Superior temporal gyrus (tissue), 1 donor: ENCODE data around the gene DEPDC7.
A peak's percentile ranks its signal among the peaks of the same experiment; 100 is the strongest.
"Not testable (repeated sequence)": the region's sequence is repeated elsewhere in the genome, so short reads cannot be mapped to it uniquely, and the experiment has no call there.

Experiments used
- DNase-seq: peaks from one replicate; pipeline ENCODE4 v3.0.0-alpha.2; 2016; ENCODE audit errors: extremely low spot score

The DEPDC7 gene

DNA sequence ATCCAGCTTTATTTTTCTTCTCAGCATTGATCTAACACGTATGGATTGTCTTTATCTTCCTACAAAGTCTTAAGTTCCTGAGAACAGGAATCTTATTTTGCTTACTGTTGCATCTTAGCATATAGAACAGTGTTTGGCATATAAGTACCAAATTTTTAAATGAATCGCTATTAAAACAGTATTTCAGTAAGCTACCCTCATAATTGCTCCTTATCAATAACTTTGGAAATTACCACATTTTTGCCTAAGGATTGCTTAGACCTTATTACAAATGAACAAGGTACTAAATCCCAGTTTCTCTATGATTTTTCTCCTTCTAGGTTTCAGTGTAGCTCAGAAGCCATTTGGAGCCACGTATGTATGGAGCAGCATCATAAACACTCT, 9.7 kb downstream of the DEPDC7 start:
- no peak for DNase-seq

DNA sequence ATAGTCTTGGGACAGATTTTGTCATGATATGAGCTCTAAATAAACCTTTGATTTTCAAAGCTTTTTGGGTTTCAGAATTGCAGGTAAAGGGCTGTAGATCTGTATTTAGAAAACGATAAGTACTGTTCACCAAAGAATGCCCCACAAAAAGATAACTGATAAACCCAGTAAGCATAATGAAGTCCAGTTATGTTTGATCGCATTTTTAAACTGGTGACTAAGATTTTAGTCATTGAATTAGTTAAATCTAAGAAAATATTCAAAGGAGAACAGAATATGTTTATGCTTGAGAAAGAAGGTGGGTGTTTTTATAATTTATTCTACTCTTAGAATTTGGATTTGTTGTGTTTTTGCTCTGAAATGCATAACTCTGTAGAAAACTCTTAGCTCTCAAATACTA, 11.6 kb downstream of the DEPDC7 start:
- DNase-seq: no peak

DNA sequence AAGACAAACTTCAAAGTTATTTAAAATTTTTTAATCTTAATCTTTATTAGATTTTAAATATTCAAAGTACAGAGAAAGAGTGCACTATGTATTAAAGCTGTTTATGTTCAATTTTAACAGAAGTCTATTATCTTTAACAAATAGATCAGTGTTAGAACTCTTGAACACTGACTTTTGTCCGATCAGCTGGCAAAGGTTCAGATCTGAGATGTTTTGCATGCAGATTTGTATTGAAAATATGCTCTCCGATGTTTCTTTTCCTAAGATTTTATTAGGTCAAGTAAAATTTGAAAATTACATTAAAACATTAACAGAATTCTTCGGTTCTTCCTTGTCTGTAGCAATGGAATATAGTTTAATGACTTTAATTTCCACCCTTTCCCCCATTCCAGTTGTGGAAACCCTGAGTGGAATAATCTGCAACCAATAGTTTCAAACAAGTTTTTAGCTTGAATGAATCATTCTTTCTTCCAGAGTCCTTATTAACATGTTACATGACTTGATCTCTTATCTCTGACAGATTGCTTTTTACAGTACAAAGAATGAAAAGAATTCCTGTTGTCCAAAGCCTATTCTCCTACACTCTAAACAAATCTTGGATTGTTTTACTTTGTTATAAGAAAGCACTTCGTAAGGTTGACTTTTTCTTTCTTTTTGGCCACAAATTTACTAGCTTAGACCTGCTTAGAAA, 12.3 kb downstream of the DEPDC7 start:
- peak; percentile 75 for DNase-seq

DNA sequence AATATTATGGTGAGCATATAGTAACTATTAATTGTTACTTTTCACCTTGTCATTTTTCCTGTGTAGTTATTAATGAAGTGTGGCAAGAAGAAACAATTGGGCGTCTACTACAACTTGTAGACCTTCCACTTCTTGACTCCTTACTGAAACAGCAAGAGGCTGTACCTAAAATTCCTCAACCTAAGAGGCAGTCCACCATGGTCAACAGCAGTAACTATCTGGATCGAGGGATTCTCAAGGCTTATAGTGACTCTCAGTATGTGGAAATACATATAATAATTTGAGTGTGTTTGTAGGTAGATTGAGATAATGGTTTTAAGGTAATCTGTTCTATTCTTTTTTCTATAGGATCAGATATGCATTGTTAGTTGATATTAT, 12.8 kb downstream of the DEPDC7 start:
- no peak for DNase-seq

DNA sequence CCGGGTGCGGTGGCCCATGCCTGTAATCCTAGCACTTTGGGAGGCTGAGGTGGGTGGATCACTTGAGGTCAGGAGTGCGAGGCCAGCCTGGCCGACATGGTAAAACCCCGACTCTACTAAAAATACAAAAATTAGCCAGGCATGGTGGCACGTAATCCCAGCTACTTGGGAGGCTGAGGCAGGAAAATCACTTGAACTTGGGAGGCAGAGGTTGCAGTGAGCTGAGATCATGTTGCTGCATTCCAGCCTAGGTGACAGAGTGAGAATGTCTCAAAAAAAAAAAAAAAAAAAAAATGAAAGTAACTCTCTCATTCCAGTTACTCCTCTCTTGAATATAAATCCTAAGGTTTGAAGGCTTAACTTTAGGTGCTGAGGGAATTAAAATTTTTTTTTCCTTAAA, 13.5 kb downstream of the DEPDC7 start:
- DNase-seq: not testable (repeated sequence)

DNA sequence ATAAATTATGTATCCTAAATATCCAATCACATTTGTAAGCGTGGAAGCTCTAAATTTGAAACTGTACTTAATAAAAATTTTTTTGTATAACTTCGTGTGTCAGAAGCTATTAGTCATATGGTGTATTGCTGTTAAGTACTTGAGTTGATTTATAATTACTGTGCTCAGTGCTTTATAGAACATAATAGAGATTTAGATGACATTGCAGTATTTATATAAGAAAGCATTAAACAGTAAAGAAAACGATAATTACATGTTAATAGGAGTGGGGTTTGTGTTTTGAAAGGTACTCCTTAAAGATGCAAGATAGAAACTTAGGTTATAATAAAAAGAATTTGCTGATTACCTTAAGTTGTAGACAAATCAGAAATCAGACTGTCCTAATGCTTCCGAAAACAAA, 17.8 kb downstream of the DEPDC7 start:
- no peak for DNase-seq

DNA sequence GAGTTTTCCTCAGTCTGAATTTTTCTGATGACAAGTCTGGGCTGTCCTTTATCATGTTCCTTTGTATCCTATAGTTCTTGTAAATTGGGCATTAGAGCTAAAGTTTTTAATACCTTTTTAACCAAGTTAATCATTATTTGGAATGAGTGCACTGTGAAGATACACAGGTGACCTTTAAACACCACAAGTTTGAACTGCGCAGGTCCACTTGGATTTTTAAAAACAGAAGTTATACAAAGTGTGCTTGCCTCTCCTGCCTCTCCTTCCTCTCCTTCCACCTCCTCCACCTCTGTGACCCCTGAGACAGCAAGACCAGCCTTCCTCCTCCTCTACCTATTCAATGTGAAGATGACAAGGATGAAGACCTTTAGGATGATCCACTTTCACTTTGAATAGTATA, 19.3 kb downstream of the DEPDC7 start:
- DNase-seq: no peak

DNA sequence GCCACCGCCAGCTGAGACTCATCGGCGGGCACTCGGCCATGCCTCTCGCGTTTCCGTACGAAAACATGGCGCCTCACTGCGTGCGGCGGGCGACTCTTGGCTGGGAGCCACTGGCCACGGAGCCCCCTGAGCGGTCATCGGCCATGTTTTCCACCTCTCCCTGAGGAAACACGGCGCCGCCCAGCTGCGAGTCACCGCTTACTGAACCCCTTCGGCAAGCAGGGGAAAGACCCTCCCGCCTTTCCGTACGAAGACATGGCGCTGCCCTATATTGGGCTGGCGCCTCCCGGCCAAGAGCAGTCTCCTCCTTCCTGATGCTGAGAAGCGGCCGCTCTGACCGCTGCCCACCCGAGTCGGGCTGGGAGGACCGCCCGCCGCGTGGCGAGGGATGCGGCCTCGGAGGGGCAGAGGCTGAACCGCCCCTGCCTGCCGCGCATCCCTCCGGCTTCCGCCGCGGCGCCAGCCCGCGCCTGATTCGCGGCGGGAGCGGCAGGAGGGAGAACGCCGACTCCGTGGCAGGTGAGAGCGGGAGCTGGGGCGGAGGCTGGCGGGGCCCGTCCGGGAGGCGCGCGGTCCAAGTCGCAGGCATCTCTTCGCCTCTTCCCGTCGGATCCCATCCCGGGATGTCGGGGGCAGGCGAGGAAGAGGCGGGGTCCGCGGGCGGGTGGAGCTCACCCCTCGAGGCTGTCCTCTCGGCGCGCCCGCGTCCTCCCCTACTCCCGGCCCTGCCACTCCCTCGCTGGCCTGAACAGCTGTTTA, 23.8 kb downstream of the DEPDC7 start, which contains the start of gene TCP11L1:
Gene TCP11L1, plus strand, starts transcription at position 299 of the 759 bp plus-strand sequence. CDS start 4,202 bp downstream, outside the sequence.
- peak; percentile 97 for DNase-seq

DNA sequence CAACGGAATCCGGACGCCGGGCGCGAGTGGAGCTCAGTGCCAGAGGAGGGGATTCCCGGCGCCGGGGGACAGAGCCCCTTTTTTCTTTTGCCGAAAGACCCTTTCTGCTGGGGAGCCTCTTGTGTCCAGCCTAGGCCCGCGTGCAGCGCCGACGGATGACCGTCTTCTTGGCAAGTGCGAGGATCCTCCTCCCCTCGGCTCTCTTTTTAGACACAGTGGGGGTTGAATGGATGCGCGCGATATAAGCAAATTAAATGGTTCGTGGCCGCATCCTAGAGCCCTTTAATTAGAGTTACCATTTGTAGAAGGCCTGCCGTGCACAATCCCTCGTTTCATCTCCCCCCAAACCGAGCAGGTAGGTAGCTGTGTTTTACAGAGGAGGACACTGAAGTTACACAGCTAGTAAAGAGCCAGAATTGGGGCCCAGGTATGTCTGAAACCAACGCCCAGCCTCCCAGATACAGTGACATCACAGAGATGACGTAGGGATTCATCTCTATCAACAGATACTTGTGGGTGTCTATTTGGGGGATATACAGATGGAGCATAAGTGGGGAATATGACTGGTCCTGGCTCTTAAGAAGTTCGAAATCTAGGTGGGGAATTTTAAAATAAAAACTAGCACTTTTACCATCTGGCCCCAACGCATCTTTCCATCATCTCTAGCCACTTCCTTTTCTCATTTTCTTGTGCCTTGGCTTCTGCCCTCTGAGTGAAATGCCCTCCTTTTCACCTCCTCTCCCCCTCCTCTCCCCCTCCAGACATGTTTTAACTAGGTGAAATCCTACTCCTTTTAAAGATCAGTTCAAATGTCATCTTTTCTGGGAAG, 24.6 kb downstream of the DEPDC7 start:
- peak; percentile 71 for DNase-seq

DNA sequence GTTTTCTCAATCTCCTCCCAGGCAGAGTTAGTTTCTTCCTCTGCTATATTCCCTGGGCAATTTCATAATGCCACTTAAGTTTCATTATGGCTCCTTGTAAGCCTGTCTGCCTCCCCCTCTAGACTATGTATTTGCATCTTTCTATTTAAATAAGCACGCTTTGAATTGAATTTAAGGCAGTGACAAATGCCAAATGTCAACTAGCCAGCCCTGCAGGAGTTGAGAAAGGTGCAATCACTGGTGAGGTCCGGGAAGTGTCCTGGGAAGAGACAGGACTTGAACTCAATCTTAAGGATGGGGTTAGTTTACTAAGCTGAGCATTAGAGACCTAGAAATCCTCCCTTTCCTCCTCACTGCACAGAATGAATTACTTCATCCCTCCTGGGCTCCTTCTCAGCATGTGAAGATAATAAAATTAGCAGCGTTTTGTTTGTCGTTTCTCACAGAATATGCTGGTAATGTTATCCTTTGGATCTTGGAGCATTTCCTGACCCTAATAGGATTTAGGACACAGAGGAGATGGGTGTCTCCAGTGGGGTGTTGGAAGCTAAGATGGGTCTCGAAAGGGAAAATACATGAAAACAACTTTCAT, 25.3 kb downstream of the DEPDC7 start:
- DNase-seq: no peak

DNA sequence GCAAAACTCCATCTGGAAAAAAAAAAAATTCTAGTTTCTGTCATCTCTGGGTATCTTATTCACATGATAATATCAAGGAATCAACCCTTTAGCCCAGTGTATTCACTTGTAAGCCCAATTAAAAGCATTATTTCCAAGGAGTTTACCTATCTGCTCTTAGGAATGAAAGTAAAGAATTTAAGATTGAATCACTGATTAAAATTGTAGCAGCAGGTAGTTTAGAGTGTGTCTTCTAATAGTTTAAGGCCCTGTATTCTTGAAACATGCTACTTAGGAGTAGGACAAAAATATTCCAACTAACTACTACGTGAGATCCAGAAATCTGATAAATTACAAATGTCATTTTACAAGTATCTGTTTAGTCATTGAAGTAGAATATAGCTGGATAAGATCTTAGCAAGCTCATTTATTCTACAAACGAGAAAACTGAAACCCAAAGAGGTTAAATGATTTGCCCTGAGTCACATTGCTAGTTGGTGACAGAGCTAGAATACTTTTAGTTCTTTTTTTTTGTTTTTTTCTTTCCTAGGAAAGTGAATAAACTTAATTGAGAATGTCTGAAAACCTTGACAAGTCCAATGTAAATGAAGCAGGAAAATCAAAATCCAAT, 27.6 kb downstream of the DEPDC7 start:
- DNase-seq: no peak

DNA sequence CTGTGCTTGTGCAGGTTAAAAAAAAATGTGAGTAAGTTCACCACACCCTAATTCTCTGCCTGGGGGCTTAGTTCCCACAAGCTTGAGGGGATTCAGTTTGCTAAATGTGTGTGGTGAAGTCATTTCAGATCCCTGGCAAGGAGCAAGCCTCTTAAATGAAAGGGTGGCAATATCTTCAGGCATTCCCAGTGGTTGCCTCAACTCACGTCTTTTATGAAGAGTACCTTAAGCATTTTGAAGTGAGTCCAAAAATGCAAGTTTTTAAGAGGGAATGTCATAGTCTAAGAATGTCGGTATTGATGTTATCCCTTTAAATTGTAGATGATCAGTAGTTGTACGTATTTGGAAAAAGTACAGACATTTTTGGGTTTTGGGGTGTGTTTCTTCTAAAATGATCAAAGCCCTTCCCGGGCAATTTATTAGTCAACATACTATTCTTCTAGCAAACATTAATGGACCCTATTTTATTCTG, 28.6 kb downstream of the DEPDC7 start:
- DNase-seq: no peak

DNA sequence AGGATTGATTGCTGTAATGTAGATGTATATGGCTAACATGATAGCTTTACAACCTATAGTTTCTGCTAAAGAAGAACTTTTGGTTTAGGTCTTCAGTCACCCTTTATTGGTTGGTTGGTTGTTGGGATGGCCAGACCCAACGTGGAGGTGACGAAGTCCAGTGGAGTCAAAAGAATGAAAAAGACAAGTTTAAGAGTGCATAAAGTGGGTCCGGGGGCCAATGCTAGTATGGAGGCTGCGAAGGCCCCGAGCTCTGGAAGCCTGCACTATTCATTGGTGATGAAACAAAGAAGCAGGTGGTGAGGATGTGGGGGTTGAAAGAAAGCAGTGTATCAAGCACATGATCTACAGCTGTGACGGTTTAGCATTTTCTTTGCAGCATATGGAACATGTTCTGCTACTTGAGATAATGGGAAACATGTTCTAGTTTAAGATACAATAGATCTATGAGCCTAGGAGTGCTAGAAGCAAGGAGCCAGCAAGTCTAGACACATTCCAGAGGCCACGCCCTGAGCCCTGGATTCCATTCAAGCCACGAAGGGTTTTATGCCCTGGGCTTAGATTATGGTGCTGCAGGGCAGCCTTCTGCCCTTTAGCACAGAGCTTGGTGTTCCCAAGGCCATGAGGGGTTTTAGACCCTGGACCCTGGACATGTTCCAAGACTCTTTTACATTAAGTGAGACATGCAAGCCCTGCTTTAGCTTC, 30.0 kb downstream of the DEPDC7 start:
- no peak for DNase-seq

DNA sequence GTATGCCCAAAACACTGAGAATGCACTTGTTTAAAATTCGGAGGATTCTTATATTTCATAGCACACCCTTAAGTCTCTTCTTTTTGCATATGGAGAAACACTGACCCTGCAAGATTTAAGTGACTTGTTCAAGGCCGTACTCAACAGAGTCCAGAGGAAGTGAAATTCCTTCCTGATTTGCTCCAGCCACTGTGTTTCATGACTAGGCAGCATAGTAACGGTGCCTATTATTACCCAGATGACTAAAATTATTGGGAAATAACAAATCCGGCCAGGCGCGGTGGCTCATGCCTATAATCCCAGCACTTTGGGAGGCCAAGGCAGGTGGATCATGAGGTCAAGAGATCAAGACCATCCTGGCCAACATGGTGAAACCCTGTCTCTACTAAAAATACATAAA, 33.0 kb downstream of the DEPDC7 start:
- DNase-seq: not testable (repeated sequence)

DNA sequence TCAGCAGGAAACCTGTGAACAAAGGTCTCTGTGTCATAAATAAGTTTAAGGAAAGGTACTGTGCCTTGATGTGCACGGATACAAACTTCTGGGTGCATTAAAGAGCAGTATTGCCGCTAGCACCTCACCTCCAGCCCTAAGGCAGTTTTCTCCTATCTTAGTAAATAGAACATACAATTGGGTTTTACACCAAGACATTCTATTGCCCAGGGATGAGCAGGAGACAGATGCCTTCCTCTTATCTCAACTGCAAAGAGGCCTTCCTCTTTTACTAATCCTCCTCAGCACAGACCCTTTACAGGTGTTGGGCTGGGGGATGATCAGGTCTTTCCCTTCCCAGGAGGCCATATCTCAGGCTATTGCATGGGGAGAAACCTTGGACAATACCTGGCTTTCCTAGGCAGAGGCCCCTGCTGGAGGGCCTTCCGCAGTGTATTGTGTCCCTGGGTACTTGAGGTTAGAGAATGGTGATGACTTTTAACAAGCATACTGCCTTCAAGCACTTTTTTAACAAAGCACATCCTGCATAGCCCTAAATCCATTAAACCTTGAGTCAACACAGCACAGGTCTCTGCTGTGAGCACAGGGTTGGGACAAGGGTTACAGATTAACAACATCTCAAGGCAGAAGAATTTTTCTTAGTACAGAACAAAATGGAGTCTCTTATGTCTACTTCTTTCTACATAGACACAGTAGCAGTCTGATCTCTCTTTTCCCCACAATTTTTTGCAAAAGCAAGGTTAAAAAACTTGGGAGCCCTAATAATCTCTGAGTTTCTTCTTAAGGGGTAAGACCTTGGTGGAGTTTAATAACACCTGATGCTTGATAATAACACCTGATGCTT, 34.1 kb downstream of the DEPDC7 start:
- not testable (repeated sequence) for DNase-seq

DNA sequence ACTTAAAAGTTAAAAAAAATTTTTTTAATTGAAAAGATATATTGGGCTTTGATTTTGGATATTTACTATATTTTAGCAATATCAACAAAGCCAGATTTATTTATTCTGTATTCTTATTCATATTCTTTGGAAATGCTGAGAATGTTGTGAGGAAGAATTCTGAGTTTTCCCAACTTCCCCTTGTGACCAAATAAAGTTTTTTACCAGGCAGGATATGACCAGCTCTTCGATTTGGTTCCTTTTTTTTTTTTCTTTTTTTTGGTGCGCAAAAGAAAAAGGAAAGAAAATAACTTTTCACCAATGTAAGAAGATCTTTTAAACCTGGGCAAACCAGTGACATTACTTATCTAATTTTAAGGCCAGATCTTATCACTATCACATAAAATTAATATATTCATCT, 36.6 kb downstream of the DEPDC7 start:
- no peak for DNase-seq

DNA sequence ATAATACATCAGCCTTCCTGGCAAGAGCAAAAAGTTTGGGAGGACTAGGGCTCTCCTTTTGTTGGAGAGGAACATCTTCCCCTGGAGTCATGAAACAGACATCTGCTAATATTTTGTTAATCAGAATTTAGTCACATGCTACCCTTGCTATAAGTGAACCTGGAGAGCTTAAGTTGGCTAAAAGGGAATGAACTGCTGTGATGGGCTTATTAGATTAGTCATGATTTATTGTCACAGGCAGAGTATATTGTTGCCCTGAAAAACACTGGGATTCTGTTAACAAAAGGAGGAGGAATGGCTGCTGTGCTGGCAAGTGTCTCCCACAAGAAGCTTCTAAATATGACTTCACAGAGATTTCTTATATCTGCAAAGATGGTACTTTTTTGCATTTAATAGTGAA, 39.7 kb downstream of the DEPDC7 start:
- no peak for DNase-seq

DNA sequence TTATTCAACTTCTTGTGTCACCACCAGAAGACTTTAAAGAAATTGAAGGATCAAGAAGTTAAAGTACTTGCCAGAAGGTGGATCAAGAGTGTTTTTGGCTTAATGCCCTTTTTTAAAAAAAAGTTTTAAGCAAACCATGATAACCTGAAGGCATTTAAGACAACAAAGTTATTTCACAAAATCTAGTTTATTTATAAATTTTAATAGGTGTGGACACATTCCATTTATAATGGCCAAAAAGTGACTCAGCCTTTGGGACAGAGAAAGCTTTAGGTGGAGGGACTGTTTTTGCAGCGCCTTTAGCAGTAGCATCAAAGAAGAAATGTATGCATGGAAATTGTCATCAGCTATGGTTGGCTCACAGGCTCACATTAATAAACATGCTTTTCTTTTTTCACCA, 41.6 kb downstream of the DEPDC7 start:
- DNase-seq: no peak

DNA sequence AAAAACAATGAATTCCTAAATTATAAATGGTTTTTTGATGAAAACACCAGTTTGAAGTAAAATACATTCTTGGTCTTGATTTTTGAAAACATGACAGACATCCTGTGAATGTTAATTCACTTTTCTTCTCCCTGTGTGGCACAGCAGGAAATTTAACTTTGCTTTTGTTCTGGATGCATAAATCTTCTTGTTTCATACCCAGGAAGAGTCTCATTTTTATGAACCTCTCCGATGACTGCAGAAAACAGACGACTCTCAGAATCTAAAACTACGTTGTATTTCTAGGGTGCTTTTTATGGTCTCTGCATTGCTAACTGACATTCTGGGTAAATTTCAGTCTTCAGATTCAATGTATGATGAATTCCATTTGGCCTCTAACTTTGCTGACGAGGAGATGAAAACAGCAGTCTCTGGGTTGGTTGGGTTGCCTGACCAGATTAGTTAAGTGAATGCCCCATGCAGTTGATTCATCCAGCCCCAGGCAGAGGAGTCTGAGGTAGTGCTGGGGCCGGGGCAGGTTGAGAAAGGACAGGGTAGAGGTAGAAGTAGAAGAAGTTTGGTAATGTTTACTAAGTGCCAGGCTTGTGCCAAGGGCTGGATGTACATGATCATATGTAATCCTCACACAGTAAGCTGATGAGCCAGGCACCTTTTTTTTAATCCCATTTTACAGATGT, 43.8 kb downstream of the DEPDC7 start:
- no peak for DNase-seq
